DND-41 (cell line): ENCODE measurements around the gene KDM6A.

Experiments used
- CTCF ChIP-seq: IDR thresholded peaks from 2 replicates; pipeline ENCODE4 v1.5.1; 2012; ENCODE audit warnings: borderline replicate concordance, low read length, moderate library complexity, mild to moderate bottlenecking; ENCODE audit not compliant: poor library complexity, severe bottlenecking; ENCODE audit errors: extremely low read depth
- EZH2 ChIP-seq: IDR thresholded peaks from 3 replicates; pipeline ENCODE4 v1.6.1; 2012; ENCODE audit warnings: borderline replicate concordance, low read depth, mild to moderate bottlenecking, moderate library complexity, low read length, inconsistent platforms; ENCODE audit not compliant: severe bottlenecking

DNA sequence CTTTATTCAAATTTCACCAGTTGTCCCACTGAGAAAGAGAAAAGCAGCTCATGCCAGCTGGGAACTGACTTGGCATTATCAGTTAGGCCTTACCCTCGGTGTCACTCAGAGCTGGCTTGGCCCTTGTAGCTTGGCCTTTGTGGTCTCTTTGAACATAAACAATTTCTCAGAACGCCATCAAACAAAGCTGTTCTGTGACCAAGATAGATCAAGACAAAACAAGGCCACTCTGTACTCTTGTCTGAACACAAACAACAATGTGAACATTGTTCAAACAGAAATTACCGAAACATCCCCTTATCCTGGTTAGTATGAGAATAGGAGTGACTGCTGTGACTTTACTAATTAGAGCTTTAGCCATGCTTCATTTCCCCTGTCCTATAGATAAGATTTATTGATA is 270.5 kb downstream of the KDM6A start:
- no peak for TF ChIP-seq EZH2
- TF ChIP-seq CTCF, result no peak
